ENCODE data around the gene SEMA3E.

SEMA3E gene

DNA sequence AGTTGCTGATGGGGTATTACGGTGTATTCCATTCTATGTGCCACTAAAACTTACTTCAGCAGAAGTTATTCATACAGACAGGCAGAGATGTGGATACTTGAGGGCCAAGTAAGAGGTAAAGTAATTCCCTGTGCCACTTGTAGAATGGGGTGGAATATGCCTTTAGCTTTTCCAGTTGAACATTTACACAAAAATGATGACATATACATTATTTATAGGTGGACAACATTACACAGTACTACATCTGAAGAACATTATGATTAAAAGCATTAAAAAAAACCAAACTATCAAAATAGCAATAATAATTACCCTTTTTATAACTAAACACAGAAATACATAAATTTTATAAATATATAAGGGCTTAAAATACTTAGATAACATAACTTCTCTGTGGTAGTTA is 3.5 kb upstream of the SEMA3E start:
- no peaks in the 10 kb centered on the region for H3F3A ChIP-seq (ENCODE audit: low read depth)
- no peak overlapping the region for H3K9ac ChIP-seq (ENCODE audit: low read depth, low read length, poor library complexity, severe bottlenecking)
- no peaks in the 10 kb centered on the region for H3K4me1 ChIP-seq (ENCODE audit: insufficient read depth, low read length, poor library complexity, severe bottlenecking)
- TF ChIP-seq, protein P1, sequence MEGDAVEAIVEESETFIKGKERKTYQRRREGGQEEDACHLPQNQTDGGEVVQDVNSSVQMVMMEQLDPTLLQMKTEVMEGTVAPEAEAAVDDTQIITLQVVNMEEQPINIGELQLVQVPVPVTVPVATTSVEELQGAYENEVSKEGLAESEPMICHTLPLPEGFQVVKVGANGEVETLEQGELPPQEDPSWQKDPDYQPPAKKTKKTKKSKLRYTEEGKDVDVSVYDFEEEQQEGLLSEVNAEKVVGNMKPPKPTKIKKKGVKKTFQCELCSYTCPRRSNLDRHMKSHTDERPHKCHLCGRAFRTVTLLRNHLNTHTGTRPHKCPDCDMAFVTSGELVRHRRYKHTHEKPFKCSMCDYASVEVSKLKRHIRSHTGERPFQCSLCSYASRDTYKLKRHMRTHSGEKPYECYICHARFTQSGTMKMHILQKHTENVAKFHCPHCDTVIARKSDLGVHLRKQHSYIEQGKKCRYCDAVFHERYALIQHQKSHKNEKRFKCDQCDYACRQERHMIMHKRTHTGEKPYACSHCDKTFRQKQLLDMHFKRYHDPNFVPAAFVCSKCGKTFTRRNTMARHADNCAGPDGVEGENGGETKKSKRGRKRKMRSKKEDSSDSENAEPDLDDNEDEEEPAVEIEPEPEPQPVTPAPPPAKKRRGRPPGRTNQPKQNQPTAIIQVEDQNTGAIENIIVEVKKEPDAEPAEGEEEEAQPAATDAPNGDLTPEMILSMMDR (conservative IDR thresholded peaks at IDR 0.05; ENCODE audit: low read length): no peak
- TF ChIP-seq EZH2phosphoT487 (IDR thresholded peaks at IDR 0.05; ENCODE audit: borderline replicate concordance): no peak
- no peak overlapping the region for H3K4me2 ChIP-seq (ENCODE audit: low read depth, low read length, poor library complexity, severe bottlenecking)
- H3K36me3 ChIP-seq (ENCODE audit: insufficient read depth, low read length): no peaks in the 10 kb centered on the region
- no peaks in the 10 kb centered on the region for H4K20me1 ChIP-seq (ENCODE audit: insufficient read depth, low read length, poor library complexity, severe bottlenecking)
- no peaks in the 10 kb centered on the region for H3K27me3 ChIP-seq (ENCODE audit: insufficient read depth, low read length, poor library complexity, severe bottlenecking)
- H3K9me2 ChIP-seq (replicated peaks; ENCODE audit: low read depth, low read length): no peaks in the 10 kb centered on the region
- H3K4me3 ChIP-seq (ENCODE audit: low read length, poor library complexity, severe bottlenecking): no peak overlapping the region
- H3K79me2 ChIP-seq (ENCODE audit: insufficient read depth, low read length): no peaks in the 10 kb centered on the region
- H2AFZ ChIP-seq (ENCODE audit: low read length): no peak overlapping the region
- no peaks in the 10 kb centered on the region for H3K9me3 ChIP-seq (ENCODE audit: insufficient read depth, low read depth, low read length)

DNA sequence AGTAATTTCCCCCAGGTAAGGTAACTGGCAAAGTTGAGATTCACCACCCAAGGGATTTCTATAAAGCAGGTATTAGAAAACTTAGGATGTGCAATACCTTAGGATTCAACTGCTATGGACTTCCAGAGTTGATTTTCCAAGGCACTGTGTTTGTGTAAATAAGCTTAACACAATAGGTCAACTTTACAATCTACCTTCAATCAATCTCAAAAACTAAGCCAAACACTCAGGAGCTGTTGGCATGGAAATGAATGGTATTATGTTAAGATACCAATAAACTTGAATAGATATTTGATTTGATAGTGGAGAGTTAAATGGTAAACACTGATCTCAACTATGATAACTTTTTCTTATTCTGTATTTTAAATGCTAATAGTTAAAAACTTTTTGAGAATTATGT is 762 bp upstream of the SEMA3E start:
- Histone ChIP-seq H4K20me1 (ENCODE audit: insufficient read depth, low read length, poor library complexity, severe bottlenecking) (no peaks in the 10 kb centered on the region), H3K79me2 (ENCODE audit: insufficient read depth, low read length) (no peaks in the 10 kb centered on the region), H3K9me2 (replicated peaks; ENCODE audit: low read depth, low read length) (no peaks in the 10 kb centered on the region), H3K36me3 (ENCODE audit: insufficient read depth, low read length) (no peaks in the 10 kb centered on the region), H3F3A (ENCODE audit: low read depth) (no peaks in the 10 kb centered on the region), H3K4me1 (ENCODE audit: insufficient read depth, low read length, poor library complexity, severe bottlenecking) (no peaks in the 10 kb centered on the region), H3K4me2 (ENCODE audit: low read depth, low read length, poor library complexity, severe bottlenecking) (no peak overlapping the region), H3K9ac (ENCODE audit: low read depth, low read length, poor library complexity, severe bottlenecking) (no peak overlapping the region), H2AFZ (ENCODE audit: low read length) (no peak overlapping the region), H3K9me3 (ENCODE audit: insufficient read depth, low read depth, low read length) (no peaks in the 10 kb centered on the region), H3K4me3 (ENCODE audit: low read length, poor library complexity, severe bottlenecking) (no peak overlapping the region), H3K27me3 (ENCODE audit: insufficient read depth, low read length, poor library complexity, severe bottlenecking) (no peaks in the 10 kb centered on the region)
- TF ChIP-seq, protein P1 (conservative IDR thresholded peaks at IDR 0.05; ENCODE audit: low read length): no peak
- no peak for TF ChIP-seq EZH2phosphoT487 (IDR thresholded peaks at IDR 0.05; ENCODE audit: borderline replicate concordance)

- H2AFZ ChIP-seq (ENCODE audit: low read length): no peak overlapping the region
- no peak overlapping the region for H3K4me3 ChIP-seq (ENCODE audit: low read length, poor library complexity, severe bottlenecking)
- no peaks in the 10 kb centered on the region for H3F3A ChIP-seq (ENCODE audit: low read depth)
- TF ChIP-seq EZH2phosphoT487 (IDR thresholded peaks at IDR 0.05; ENCODE audit: borderline replicate concordance): no peak
- TF ChIP-seq, protein P1 (conservative IDR thresholded peaks at IDR 0.05; ENCODE audit: low read length): no peak
- no peaks in the 10 kb centered on the region for H3K79me2 ChIP-seq (ENCODE audit: insufficient read depth, low read length)
- no peaks in the 10 kb centered on the region for H3K4me1 ChIP-seq (ENCODE audit: insufficient read depth, low read length, poor library complexity, severe bottlenecking)
- H3K9me2 ChIP-seq (replicated peaks; ENCODE audit: low read depth, low read length): no peaks in the 10 kb centered on the region
- H3K9me3 ChIP-seq (ENCODE audit: insufficient read depth, low read depth, low read length): no peaks in the 10 kb centered on the region
- H3K27me3 ChIP-seq (ENCODE audit: insufficient read depth, low read length, poor library complexity, severe bottlenecking): no peaks in the 10 kb centered on the region
- H3K36me3 ChIP-seq (ENCODE audit: insufficient read depth, low read length): no peaks in the 10 kb centered on the region
- no peak overlapping the region for H3K4me2 ChIP-seq (ENCODE audit: low read depth, low read length, poor library complexity, severe bottlenecking)
- H4K20me1 ChIP-seq (ENCODE audit: insufficient read depth, low read length, poor library complexity, severe bottlenecking): no peaks in the 10 kb centered on the region
- no peak overlapping the region for H3K9ac ChIP-seq (ENCODE audit: low read depth, low read length, poor library complexity, severe bottlenecking)
Observed at GRCh38 chr7:83646027-83646426, 2.9 kb downstream of the SEMA3E start.
